GM21526 (cell line): ENCODE measurements around the gene TLX3.
"Not testable (repeated sequence)": the region's sequence is repeated elsewhere in the genome, so short reads cannot be mapped to it uniquely, and the experiment has no call there.

Source experiments
- ATAC-seq: cut with Tn5 transposase; IDR thresholded peaks from one replicate; pipeline ENCODE4 v1.9.1; 2021; ENCODE audit warnings: moderate library complexity; ENCODE audit not compliant: unreplicated experiment, low FRiP score

Gene TLX3

GRCh38 chr5:171322527-171322926 is 13.5 kb downstream of the TLX3 start:
- no peak for ATAC-seq

DNA sequence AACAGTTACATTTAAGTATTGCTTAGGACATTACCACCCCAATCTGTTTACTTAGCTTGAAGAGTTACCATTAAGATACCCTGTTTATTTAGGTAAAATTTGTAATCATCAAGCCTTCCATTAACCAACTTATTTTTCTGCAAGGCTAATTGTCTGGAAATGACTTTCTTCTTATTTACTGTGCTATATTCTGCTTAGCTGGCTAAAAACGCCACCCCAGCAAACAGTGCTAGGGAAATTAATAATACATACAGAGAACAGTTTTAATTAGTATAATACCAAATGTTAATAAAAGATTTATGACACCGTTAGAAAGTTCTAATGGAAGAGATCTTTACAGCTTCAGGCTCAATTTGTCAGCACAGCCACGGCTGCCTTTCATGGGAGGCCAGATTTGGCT is 14.0 kb downstream of the TLX3 start:
- ATAC-seq = no peak

- ATAC-seq = no peak
These were observed 15.0 kb downstream of the TLX3 start for GRCh38 chr5:171323806-171324632.

- ATAC-seq = no peak
These were observed 21.0 kb downstream of the TLX3 start for GRCh38 chr5:171330021-171330420.

DNA sequence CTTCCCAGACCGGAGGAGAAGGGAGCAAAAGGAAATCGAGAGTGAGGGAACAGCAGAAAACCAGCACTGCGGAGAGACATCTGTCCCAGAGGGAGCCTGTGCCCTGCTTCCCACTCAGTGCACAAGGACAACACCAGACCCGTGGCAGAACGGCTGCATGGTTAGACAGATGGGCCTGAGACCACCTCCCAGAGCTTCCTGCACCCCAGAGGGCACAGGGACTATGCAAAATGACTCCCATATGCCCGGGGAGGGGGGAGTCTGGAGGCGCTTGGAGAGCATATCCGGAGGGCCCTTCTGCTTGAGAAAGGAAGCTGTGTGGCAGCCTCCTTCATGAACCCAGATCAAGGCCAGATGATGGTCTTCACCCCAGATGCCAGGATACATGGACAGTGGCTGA is 26.6 kb downstream of the TLX3 start:
- no peak for ATAC-seq

DNA sequence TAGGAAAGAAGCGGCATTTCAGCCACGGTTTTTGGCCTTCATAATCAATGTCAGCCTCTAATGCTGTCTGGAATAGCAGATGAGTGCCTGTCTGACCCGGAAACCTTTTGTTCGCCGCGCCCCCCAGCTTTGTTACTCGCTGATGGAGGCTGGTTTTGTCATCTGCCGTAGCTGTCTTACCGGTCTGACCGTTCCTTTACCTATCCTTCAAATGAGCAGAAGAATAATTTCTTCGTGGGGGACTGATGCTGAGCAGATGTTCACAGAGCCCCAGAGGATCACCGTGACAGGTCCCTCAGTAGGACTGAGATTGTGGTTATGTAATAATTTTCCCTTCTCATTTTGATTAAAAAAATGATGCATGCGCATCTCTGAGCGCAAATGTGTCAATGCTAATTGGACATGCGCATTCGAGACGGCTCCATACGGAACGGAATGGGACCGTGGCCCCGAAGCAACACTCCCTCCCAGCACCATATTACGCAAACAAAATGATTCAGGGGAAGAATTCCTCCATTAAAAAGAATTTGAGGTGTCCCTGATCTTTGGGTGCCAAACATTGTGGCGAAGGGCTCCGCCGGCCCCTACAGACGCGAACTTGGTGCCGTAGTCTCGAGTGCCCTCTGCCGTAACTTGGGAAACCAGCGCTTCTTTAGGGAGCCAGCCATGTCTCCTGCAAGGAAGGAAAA is 27.6 kb downstream of the TLX3 start:
- ATAC-seq = no peak

GRCh38 chr5:171337210-171337569 is 28.1 kb downstream of the TLX3 start:
- no peak for ATAC-seq

GRCh38 chr5:171340042-171340441 is 31.0 kb downstream of the TLX3 start:
- ATAC-seq = no peak

- no peak for ATAC-seq
These were observed 31.4 kb downstream of the TLX3 start for GRCh38 chr5:171340491-171340890.

DNA sequence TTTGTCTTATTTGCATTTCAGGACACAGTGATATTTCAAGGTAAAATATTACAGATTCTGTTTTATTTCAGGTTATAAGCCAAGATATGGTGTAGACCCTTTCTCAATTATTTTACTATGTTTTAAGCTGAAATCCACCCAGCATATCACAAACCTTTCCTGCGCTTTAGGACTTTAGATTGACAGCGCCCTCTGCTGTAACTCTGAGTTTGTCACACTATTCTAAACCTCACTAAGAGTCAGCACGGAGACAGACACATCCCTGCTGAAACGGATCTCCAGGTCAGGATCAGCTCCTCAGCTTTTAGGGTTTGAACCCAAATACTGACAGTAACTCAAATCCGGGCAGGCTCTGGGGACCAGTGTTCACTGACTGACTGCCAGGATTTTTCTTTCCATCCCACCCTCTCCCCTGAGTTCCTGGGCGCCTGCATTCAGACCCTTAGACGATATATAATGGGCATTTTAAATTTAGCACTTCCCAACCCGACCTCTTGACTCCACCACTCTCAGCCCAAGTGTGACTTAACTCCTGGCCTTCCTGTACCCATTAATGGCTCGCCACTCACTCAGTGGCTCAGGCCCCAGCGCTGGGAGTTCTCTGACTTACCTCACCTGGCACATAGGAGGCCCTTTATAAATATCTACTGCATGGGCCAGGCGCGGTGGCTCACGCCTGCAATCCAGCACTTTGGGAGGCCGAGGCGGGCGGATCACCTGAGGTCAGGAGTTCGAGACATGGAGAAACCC is 33.5 kb downstream of the TLX3 start:
- no peak for ATAC-seq

DNA sequence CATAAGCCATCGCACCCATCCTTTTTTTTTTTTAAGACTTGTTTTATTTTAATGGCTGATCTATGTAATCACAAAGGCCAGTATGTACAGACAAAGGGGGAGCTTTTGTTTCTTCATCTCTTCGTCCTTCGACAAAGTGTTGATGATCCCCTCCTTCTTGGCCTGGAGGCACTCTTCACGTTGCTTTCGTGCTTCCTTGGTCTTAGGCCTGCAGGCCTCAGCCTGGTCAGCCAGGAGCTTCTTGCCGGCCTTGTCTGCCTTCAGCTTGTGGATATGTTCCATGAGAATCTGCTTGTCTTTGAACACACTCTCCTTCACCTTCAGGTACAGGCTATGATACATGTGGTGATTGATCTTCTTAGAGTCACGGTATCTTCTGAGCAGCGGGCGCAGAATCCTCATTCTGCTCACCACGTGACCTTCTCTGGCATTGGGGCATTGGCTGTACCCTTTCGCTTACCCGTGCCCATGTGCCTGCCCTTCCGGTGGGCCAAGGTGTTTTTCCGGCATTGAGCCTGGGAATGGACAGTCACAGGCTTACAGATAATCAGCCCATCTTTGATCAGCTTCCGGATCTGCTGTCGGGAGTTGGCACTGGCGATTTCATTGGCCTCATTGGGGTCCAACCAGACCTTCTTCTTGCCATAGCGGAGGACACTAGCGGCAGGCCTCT is 36.0 kb downstream of the TLX3 start:
- ATAC-seq = no peak

DNA sequence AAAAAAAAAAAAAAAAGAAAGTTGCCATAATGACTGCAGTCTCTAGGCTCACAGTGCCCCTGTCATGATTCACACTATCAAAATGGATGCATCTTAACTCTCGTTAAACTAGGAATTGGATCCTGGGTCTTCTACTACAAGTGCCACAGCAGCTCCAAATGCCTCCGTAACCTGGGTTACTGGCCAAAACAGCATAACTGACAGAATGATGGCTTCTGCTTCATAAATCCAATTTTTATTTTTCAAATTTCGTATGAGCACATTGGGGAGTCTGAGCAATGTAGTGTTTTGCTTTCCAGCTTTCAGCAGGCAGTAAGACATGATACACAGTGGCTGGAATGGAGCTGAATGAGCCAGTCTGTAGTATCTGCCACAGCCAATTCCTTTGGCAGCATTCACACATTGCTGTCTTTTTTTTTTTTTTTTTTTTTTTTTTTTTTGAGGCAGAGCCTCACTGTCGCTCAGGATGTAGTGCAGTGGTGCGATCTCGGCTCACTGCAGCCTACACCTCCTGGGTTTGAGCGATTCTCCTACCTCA is 42.6 kb downstream of the TLX3 start:
- ATAC-seq = no peak

- ATAC-seq = peak; percentile 95
These were observed 46.3 kb downstream of the TLX3 start for GRCh38 chr5:171355302-171355724.

GRCh38 chr5:171357843-171358242 is 48.8 kb downstream of the TLX3 start:
- ATAC-seq = no peak

DNA sequence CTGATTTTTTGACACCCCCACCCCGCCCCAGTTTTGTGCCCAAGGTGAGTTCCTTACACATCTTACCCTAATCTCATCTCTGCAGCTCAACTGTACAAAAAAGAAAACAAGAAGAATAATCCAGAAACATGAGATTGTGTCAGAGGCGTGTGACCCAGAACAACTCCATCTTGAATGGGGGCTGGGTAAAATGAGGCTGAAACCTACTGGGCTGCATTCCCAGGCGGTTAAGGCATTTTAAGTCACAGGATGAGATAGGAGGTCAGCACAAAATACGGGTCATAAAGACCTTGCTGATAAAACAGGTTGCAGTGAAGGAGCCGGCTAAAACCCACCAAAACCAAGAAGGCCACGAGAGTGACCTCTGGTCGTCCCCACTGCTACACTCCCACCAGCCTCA is 52.1 kb downstream of the TLX3 start:
- ATAC-seq = not testable (repeated sequence)
